GM12878 (cell line): Measurements from ENCODE around the gene MARVELD1. TPM values are rescaled to one million over a fixed set of nuclear protein-coding genes. Genes with fewer than 3 reads are reported as not detected.

Experiments
- ASH2L ChIP-seq: fragments of 300-600, 200-600 bp; sonication (generic); IDR thresholded peaks from 2 replicates; pipeline ENCODE4 v1.6.1; 2017; ENCODE audit warnings: low read depth, mild to moderate bottlenecking, borderline replicate concordance
- CHD2 ChIP-seq: IDR thresholded peaks from 2 replicates; pipeline ENCODE4 v1.6.1; 2011; ENCODE audit warnings: low read depth, low read length, improper control_type of control experiment, borderline replicate concordance
- CHD4 ChIP-seq: fragments of 200-600 bp; sonication (generic); IDR thresholded peaks from 2 replicates; pipeline ENCODE4 v1.6.1; 2016; ENCODE audit warnings: mild to moderate bottlenecking
- EGR1 ChIP-seq, 2 experiments: IDR thresholded peaks; 1 replicate in 1 of 2; 2 replicates in 1 of 2; pipeline ENCODE4 v1.6.1; 2011 to 2012; ENCODE audit warnings: low read depth in 2 of 2, low read length in 2 of 2, borderline replicate concordance in 1 of 2, mild to moderate bottlenecking in 1 of 2, moderate library complexity in 1 of 2
- HSF1 ChIP-seq: fragments of 150-350 bp; IDR thresholded peaks from 2 replicates; pipeline ENCODE4 v1.6.1; 2014; ENCODE audit warnings: mild to moderate bottlenecking, low read depth, low read length
- IRF3 ChIP-seq: fragments of 450-650 bp; IDR thresholded peaks from 2 replicates; pipeline ENCODE4 v1.6.1; 2014; ENCODE audit warnings: mild to moderate bottlenecking
- IRF4 ChIP-seq: IDR thresholded peaks from 2 replicates; pipeline ENCODE4 v1.6.1; 2011; ENCODE audit warnings: low read depth, low read length
- JUND ChIP-seq: IDR thresholded peaks from 2 replicates; pipeline ENCODE4 v1.6.1; 2012; ENCODE audit warnings: low read depth, mild to moderate bottlenecking, low read length, improper control_type of control experiment, moderate library complexity
- MAX ChIP-seq: IDR thresholded peaks from 2 replicates; pipeline ENCODE4 v1.6.1; 2012; ENCODE audit warnings: low read depth, low read length, improper control_type of control experiment
- MEF2A ChIP-seq: IDR thresholded peaks from 2 replicates; pipeline ENCODE4 v1.6.1; 2011; ENCODE audit warnings: low read depth, mild to moderate bottlenecking, low read length, moderate library complexity; ENCODE audit not compliant: insufficient read depth
- MTA2 ChIP-seq: fragments of 450-650 bp; IDR thresholded peaks from 2 replicates; pipeline ENCODE4 v1.6.1; 2016; ENCODE audit warnings: low read depth, mild to moderate bottlenecking, moderate library complexity
- MTA3 ChIP-seq: IDR thresholded peaks from 2 replicates; pipeline ENCODE4 v1.6.1; 2012; ENCODE audit warnings: low read length, inconsistent platforms, borderline replicate concordance
- MYB ChIP-seq: fragments of 150-350 bp; IDR thresholded peaks from 2 replicates; pipeline ENCODE4 v1.6.1; 2014; ENCODE audit warnings: mild to moderate bottlenecking, low read depth, low read length, borderline replicate concordance
- NFXL1 ChIP-seq: fragments of 450-650 bp; IDR thresholded peaks from 2 replicates; pipeline ENCODE4 v1.6.1; 2017; ENCODE audit warnings: antibody characterized with exemption, mild to moderate bottlenecking, borderline replicate concordance
- NFYB ChIP-seq: IDR thresholded peaks from 2 replicates; pipeline ENCODE4 v1.6.1; 2011; ENCODE audit warnings: low read depth, mild to moderate bottlenecking, low read length, improper control_type of control experiment, moderate library complexity; ENCODE audit not compliant: insufficient read depth
- NRF1 ChIP-seq: conservative IDR thresholded peaks from 2 replicates; pipeline ENCODE4 v1.6.1; 2011; ENCODE audit warnings: mild to moderate bottlenecking, low read depth, low read length, improper control_type of control experiment
- PBX3 ChIP-seq: IDR thresholded peaks from 2 replicates; pipeline ENCODE4 v1.6.1; 2011; ENCODE audit warnings: mild to moderate bottlenecking, low read depth, low read length, moderate library complexity; ENCODE audit not compliant: insufficient replicate concordance
- RAD51 ChIP-seq: fragments of 450-650 bp; IDR thresholded peaks from 2 replicates; pipeline ENCODE4 v1.6.1; 2016; ENCODE audit warnings: moderate library complexity, mild to moderate bottlenecking, inconsistent platforms
- SMARCA5 ChIP-seq: fragments of 450-650 bp; IDR thresholded peaks from 2 replicates; pipeline ENCODE4 v1.6.1; 2017; ENCODE audit warnings: mild to moderate bottlenecking
- TAF1 ChIP-seq: IDR thresholded peaks from 2 replicates; pipeline ENCODE4 v1.6.1; 2011; ENCODE audit warnings: mild to moderate bottlenecking, low read depth, low read length, borderline replicate concordance
- TARDBP ChIP-seq: IDR thresholded peaks from 2 replicates; pipeline ENCODE4 v1.6.1; 2016; ENCODE audit warnings: borderline replicate concordance
- TBL1XR1 ChIP-seq: IDR thresholded peaks from 2 replicates; pipeline ENCODE4 v1.6.1; 2012; ENCODE audit warnings: low read depth, low read length, improper control_type of control experiment
- YBX1 ChIP-seq: fragments of 450-650 bp; IDR thresholded peaks from 2 replicates; pipeline ENCODE4 v1.6.1; 2016; ENCODE audit warnings: antibody characterized with exemption
- ZZZ3 ChIP-seq: IDR thresholded peaks from 2 replicates; pipeline ENCODE4 v1.6.1; 2011; ENCODE audit warnings: low read depth; ENCODE audit not compliant: control insufficient read depth, insufficient read length
- polyA plus RNA-seq, 11 experiments: library from polyadenylated mRNA; depleted of rRNA in 4 of 11; unstranded in 6 of 11; stranded (reverse) in 5 of 11; fragments of >200 nt; fragmentation: Nextera tagmentation in 4 of 11; fragmentation: Illumina TruSeq in 1 of 11; extraction: Ambion mirVana in 4 of 11; extraction: Trizol in 1 of 11; gene quantifications; 1 replicate in 1 of 11; 2 replicates in 10 of 11; pipeline versions ENCODE4 v1.2.1 to v1.2.3, GENCODE V29; 2011 to 2016; ENCODE audit warnings: inconsistent platforms in 2 of 11, missing spikeins in 2 of 11, low read depth in 1 of 11
- total RNA-seq, 4 experiments: library from RNA; depleted of rRNA in 3 of 4; stranded (reverse); fragments of >200 nt in 3 of 4; fragmentation: Illumina TruSeq in 1 of 4; extraction: Trizol in 1 of 4; gene quantifications; 2 replicates each; pipeline versions ENCODE4 v1.2.1 to v1.2.3, GENCODE V29; 2013 to 2021
- TF ChIP-seq, protein P1 (sequence below), 3 experiments: IDR thresholded peaks in 2 of 3; conservative IDR thresholded peaks in 1 of 3; 2 replicates each; pipeline ENCODE4 v1.5.1; 2011; ENCODE audit warnings: low read depth in 3 of 3, low read length in 3 of 3, mild to moderate bottlenecking in 3 of 3, control low read depth in 2 of 3, moderate library complexity in 2 of 3, inconsistent platforms in 1 of 3, mixed read lengths in 1 of 3; ENCODE audit not compliant: control insufficient read depth in 2 of 3, insufficient read depth in 1 of 3; ENCODE audit errors: extremely low read depth in 1 of 3

The MARVELD1 gene
- total and polyA plus RNA-seq, 10 of the 15 experiments (the other 5 are each of a cell fraction or from before 2014, with no cell fraction given) = 0.54 to 8.4 (median 3.2) TPM

DNA sequence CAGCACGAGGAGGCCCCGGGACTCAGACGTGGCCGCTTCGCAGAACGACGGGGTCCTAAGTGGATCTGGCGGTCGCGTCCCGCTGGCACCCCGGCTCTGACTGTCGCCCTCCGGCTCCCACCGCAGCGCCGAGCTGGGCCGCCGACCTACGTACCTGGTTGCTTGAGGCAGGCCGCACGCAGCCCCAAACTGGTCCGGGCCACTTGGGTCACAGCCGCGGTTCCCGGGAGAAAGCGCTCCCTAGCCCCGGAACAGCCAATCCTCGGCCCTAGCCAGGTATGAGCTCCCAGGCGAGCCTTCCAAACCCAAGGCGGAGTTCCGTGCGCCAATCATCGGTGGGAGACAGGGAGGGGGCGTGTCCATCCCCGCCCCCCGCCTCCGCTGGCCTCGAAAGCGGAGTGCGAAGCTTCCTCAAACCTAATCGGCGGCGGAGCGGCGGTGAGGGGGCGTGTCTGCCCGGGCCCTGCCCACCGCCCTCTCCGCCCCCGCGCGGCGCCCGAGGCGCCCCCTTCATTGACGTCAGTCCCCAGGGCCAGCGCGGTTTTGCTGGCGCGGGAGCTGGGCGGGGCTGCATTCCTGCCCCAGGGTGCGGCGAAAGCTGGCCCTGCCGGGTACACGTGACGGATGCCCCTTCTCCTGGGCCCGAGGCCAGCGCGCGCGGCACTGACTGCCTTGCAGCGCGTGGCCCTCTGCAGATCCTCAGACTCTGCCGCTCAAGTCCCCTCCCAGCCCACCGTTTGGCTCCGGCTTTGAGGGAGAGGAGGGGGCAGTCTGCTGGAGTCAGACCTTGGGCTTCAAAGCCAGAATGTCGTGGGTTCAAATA is 26.4 kb upstream of the MARVELD1 start, which contains the start of gene AVPI1 (continued):
- TF ChIP-seq ASH2L (no peak), MAX (peak; percentile 59; the same call in 1 of the 2 replicates), JUND (no peak), CHD2 (peak; percentile 71; the same call in 1 of the 2 replicates), NRF1 (no peak), YBX1 (no peak), CHD4 (no peak), IRF4 (no peak), TAF1 (no peak), RAD51 (peak; percentile 13; the same call in 1 of the 2 replicates), NFXL1 (no peak), TBL1XR1 (no peak), MEF2A (no peak), NFYB (peak; percentile 74; the same call in 1 of the 2 replicates), SMARCA5 (peak; percentile 79), TARDBP (no peak), EGR1 (IDR thresholded peaks at IDR 0.05; ENCODE audit: borderline replicate concordance in 1 of 2, low read depth in 2 of 2, low read length in 2 of 2) (peak; percentile 71 to 100), PBX3 (peak; percentile 87), MTA2 (no peak), ZZZ3 (no peak), MTA3 (no peak), HSF1 (no peak), MYB (no peak), IRF3 (no peak)
- TF ChIP-seq, protein P1, sequence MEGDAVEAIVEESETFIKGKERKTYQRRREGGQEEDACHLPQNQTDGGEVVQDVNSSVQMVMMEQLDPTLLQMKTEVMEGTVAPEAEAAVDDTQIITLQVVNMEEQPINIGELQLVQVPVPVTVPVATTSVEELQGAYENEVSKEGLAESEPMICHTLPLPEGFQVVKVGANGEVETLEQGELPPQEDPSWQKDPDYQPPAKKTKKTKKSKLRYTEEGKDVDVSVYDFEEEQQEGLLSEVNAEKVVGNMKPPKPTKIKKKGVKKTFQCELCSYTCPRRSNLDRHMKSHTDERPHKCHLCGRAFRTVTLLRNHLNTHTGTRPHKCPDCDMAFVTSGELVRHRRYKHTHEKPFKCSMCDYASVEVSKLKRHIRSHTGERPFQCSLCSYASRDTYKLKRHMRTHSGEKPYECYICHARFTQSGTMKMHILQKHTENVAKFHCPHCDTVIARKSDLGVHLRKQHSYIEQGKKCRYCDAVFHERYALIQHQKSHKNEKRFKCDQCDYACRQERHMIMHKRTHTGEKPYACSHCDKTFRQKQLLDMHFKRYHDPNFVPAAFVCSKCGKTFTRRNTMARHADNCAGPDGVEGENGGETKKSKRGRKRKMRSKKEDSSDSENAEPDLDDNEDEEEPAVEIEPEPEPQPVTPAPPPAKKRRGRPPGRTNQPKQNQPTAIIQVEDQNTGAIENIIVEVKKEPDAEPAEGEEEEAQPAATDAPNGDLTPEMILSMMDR (IDR thresholded peaks at IDR 0.05 in 2 of 3, conservative IDR thresholded peaks at IDR 0.05 in 1 of 3; ENCODE audit: control insufficient read depth in 2 of 3, extremely low read depth in 1 of 3, insufficient read depth in 1 of 3, low read depth in 3 of 3, low read length in 3 of 3) = no peak
